HEK293 (cell line): ENCODE data around the gene KRT79.

Experiments
- CTCF ChIA-PET: fragments of 350-600 bp; formaldehyde crosslinking; extraction: SDS; loops from one replicate; lab custom pipeline; 2021; ENCODE audit warnings: antibody characterized with exemption; lab: Yijun Ruan, JAX
- POLR2A ChIA-PET: fragments of 300-600 bp; formaldehyde crosslinking; extraction: SDS; loops from one replicate; lab custom pipeline; 2020; ENCODE audit warnings: antibody characterized with exemption, inconsistent platforms; lab: Yijun Ruan, JAX
- H3K27ac ChIP-seq: fragments of 200-500 bp; sonication (Bioruptor generic); 2 replicates; pipeline ENCODE4 v1.5.1; 2014; ENCODE audit warnings: low read depth, low read length, control low read depth, inconsistent platforms; ENCODE audit errors: extremely low read depth
- H3K36me3 ChIP-seq, 2 experiments: fragments of 200-500 bp in 1 of 2; sonication (Bioruptor generic) in 1 of 2; 1 replicate in 1 of 2; 2 replicates in 1 of 2; pipeline ENCODE4 v1.5.1; 2014 to 2017; ENCODE audit warnings: inconsistent platforms in 2 of 2, low read length in 2 of 2; ENCODE audit not compliant: control insufficient read depth in 2 of 2, insufficient read depth in 1 of 2
- H3K4me1 ChIP-seq: fragments of 200-500 bp; sonication (Bioruptor generic); 2 replicates; pipeline ENCODE4 v1.5.1; 2014; ENCODE audit warnings: mild to moderate bottlenecking, low read length, inconsistent platforms; ENCODE audit not compliant: control insufficient read depth, insufficient read depth
- H3K4me3 ChIP-seq: 2 replicates; pipeline ENCODE4 v1.5.1; 2011; ENCODE audit warnings: low read depth, mild to moderate bottlenecking, control low read depth, low read length, moderate library complexity
- H3K9me3 ChIP-seq: fragments of 200-500 bp; sonication (Bioruptor generic); 2 replicates; pipeline ENCODE4 v1.5.1; 2014; ENCODE audit warnings: low read depth, low read length, inconsistent platforms; ENCODE audit not compliant: control insufficient read depth, insufficient read depth
- FEZF1 ChIP-seq: fragments of 450-650 bp; formaldehyde crosslinking; IDR thresholded peaks from 2 replicates; pipeline ENCODE4 v1.5.1; 2016; ENCODE audit warnings: missing biosample characterization, missing genetic modification characterization
- HOXC10 ChIP-seq: sonication (generic); formaldehyde crosslinking; IDR thresholded peaks from 2 replicates; pipeline ENCODE4 v1.8.1; 2023; ENCODE audit warnings: mild to moderate bottlenecking, missing genetic modification reagents
- HOXD13 ChIP-seq: sonication (generic); formaldehyde crosslinking; IDR thresholded peaks from 2 replicates; pipeline ENCODE4 v1.8.0; 2022; ENCODE audit warnings: missing genetic modification reagents, borderline replicate concordance
- KLF7 ChIP-seq: fragments of 450-650 bp; formaldehyde crosslinking; IDR thresholded peaks from 2 replicates; pipeline ENCODE4 v1.5.1; 2016; ENCODE audit warnings: missing biosample characterization, missing genetic modification characterization, borderline replicate concordance
- PRDM6 ChIP-seq: fragments of 450-650 bp; formaldehyde crosslinking; IDR thresholded peaks from 2 replicates; pipeline ENCODE4 v1.5.1; 2017; ENCODE audit warnings: missing biosample characterization, missing genetic modification characterization
- SCRT1 ChIP-seq: fragments of 450-650 bp; formaldehyde crosslinking; IDR thresholded peaks from 2 replicates; pipeline ENCODE4 v1.5.1; 2016; ENCODE audit warnings: missing biosample characterization, missing genetic modification characterization, borderline replicate concordance
- SCRT2 ChIP-seq: fragments of 450-650 bp; formaldehyde crosslinking; IDR thresholded peaks from 2 replicates; pipeline ENCODE4 v1.5.1; 2016; ENCODE audit warnings: missing biosample characterization, missing genetic modification characterization
- TCF7L2 ChIP-seq: IDR thresholded peaks from 2 replicates; pipeline ENCODE4 v1.6.1; 2011; ENCODE audit warnings: low read depth, mild to moderate bottlenecking, inconsistent platforms, low read length, moderate library complexity, borderline replicate concordance
- ZBTB1 ChIP-seq: fragments of 450-650 bp; formaldehyde crosslinking; IDR thresholded peaks from 2 replicates; pipeline ENCODE4 v1.5.1; 2016; ENCODE audit warnings: missing biosample characterization, missing genetic modification characterization
- ZNF146 ChIP-seq: fragments of 450-650 bp; formaldehyde crosslinking; IDR thresholded peaks from 2 replicates; pipeline ENCODE4 v1.5.1; 2016; ENCODE audit warnings: missing biosample characterization, missing genetic modification characterization
- ZNF211 ChIP-seq: fragments of 450-650 bp; formaldehyde crosslinking; IDR thresholded peaks from 2 replicates; pipeline ENCODE4 v1.5.1; 2016; ENCODE audit warnings: low read depth, missing biosample characterization, missing genetic modification characterization
- ZNF214 ChIP-seq: fragments of 450-650 bp; formaldehyde crosslinking; IDR thresholded peaks from 2 replicates; pipeline ENCODE4 v1.5.1; 2017; ENCODE audit warnings: missing biosample characterization, mild to moderate bottlenecking, missing genetic modification characterization, borderline replicate concordance
- ZNF239 ChIP-seq: fragments of 450-650 bp; formaldehyde crosslinking; IDR thresholded peaks from 2 replicates; pipeline ENCODE4 v1.5.1; 2016; ENCODE audit warnings: missing biosample characterization, missing genetic modification characterization
- ZNF26 ChIP-seq: fragments of 450-650 bp; formaldehyde crosslinking; IDR thresholded peaks from 2 replicates; pipeline ENCODE4 v1.5.1; 2016; ENCODE audit warnings: missing biosample characterization, missing genetic modification characterization
- ZNF280C ChIP-seq: fragments of 450-650 bp; formaldehyde crosslinking; IDR thresholded peaks from 2 replicates; pipeline ENCODE4 v1.5.1; 2016; ENCODE audit warnings: missing biosample characterization, missing genetic modification characterization
- ZNF302 ChIP-seq: fragments of 450-650 bp; formaldehyde crosslinking; IDR thresholded peaks from 2 replicates; pipeline ENCODE4 v1.5.1; 2016; ENCODE audit warnings: missing biosample characterization, missing genetic modification characterization, low read depth
- ZNF350 ChIP-seq: fragments of 450-650 bp; formaldehyde crosslinking; IDR thresholded peaks from 2 replicates; pipeline ENCODE4 v1.5.0; 2017; ENCODE audit warnings: missing biosample characterization, mild to moderate bottlenecking, missing genetic modification characterization
- ZNF404 ChIP-seq: fragments of 450-650 bp; formaldehyde crosslinking; IDR thresholded peaks from 2 replicates; pipeline ENCODE4 v1.5.1; 2017; ENCODE audit warnings: missing biosample characterization, missing genetic modification characterization
- ZNF677 ChIP-seq: fragments of 450-650 bp; IDR thresholded peaks from 2 replicates; pipeline ENCODE4 v1.5.0; 2018; ENCODE audit warnings: missing biosample characterization, mild to moderate bottlenecking, missing genetic modification characterization, moderate library complexity
- ZSCAN23 ChIP-seq: fragments of 450-650 bp; formaldehyde crosslinking; IDR thresholded peaks from 2 replicates; pipeline ENCODE4 v1.5.1; 2016; ENCODE audit warnings: missing biosample characterization, missing genetic modification characterization
- ZSCAN5A ChIP-seq: fragments of 450-650 bp; formaldehyde crosslinking; IDR thresholded peaks from 2 replicates; pipeline ENCODE4 v1.5.1; 2016; ENCODE audit warnings: missing biosample characterization, missing genetic modification characterization

Gene KRT79

GRCh38 chr12:52834727-52835001 is 553 bp upstream of the KRT79 start:
- ChIA-PET CTCF (no interaction called here), POLR2A (no interaction called here)
- Histone ChIP-seq H3K9me3 (no peaks in the 10 kb centered on the region), H3K36me3 (no peaks in the 10 kb centered on the region), H3K27ac (no peak overlapping the region), H3K4me3 (no peak overlapping the region), H3K4me1 (no peaks in the 10 kb centered on the region)
- no peak for TF ChIP-seq ZNF239 (tag by site-specific recombination)
- no peak for TF ChIP-seq ZNF211 (tag by site-specific recombination)
- TF ChIP-seq FEZF1 (tag by site-specific recombination) = no peak
- TF ChIP-seq HOXD13 (CRISPR knock-in tag) = no peak
- TF ChIP-seq TCF7L2 = no peak
- no peak for TF ChIP-seq ZBTB1 (tag by site-specific recombination)
- no peak for TF ChIP-seq ZNF146 (tag by site-specific recombination)
- TF ChIP-seq ZNF350 = no peak
- TF ChIP-seq ZNF214 (tag by site-specific recombination) = no peak
- no peak for TF ChIP-seq ZSCAN5A (tag by site-specific recombination)
- no peak for TF ChIP-seq HOXC10 (CRISPR knock-in tag)
- TF ChIP-seq KLF7 = no peak
- TF ChIP-seq PRDM6 = no peak
- TF ChIP-seq ZNF280C (tag by site-specific recombination) = no peak
- no peak for TF ChIP-seq ZNF302

- Histone ChIP-seq H3K36me3 (no peaks in the 10 kb centered on the region), H3K27ac (no peak overlapping the region), H3K4me1 (no peaks in the 10 kb centered on the region), H3K9me3 (no peaks in the 10 kb centered on the region), H3K4me3 (no peak overlapping the region)
- ChIA-PET POLR2A (no interaction called here), CTCF (no interaction called here)
- TF ChIP-seq SCRT2 (tag by site-specific recombination) = peak; percentile 53; the same call in 1 of the 2 replicates
- TF ChIP-seq ZNF404 = no peak
Observed at GRCh38 chr12:52832985-52833905, 866 bp downstream of the KRT79 start.

GRCh38 chr12:52832451-52832850 is 1.7 kb downstream of the KRT79 start:
- H3K4me3 ChIP-seq = no peak overlapping the region
- ChIA-PET POLR2A (no interaction called here), CTCF (interaction anchor here (1.0 kb wide), 1 partner anchor 33 kb away, joined by 3 read pairs; no protein-coding TSS in a partner anchor)
- H3K27ac ChIP-seq = no peak overlapping the region
- H3K9me3 ChIP-seq = no peaks in the 10 kb centered on the region
- no peaks in the 10 kb centered on the region for H3K4me1 ChIP-seq
- no peaks in the 10 kb centered on the region for H3K36me3 ChIP-seq
- TF ChIP-seq ZNF26 = no peak
- TF ChIP-seq ZSCAN23 (tag by site-specific recombination) = no peak
- no peak for TF ChIP-seq SCRT1
- TF ChIP-seq ZNF146 (tag by site-specific recombination) = no peak
- no peak for TF ChIP-seq ZNF677 (tag by site-specific recombination)
